MM.1S (cell line): ENCODE measurements around the gene KLHL15.
"Not testable (repeated sequence)": the region's sequence is repeated elsewhere in the genome, so short reads cannot be mapped to it uniquely, and the experiment has no call there.

ENCODE experiments used
- EZH2 ChIP-seq: fragments of 300-600 bp; sonication (generic); optimal IDR thresholded peaks from 2 replicates; pipeline ENCODE3; 2017; ENCODE audit warnings: low read depth, mild to moderate bottlenecking, antibody characterized with exemption, low read length, mixed read lengths
- EZH2phosphoT487 ChIP-seq: fragments of 300-600 bp; sonication (generic); IDR thresholded peaks from 2 replicates; pipeline ENCODE4 v1.6.1; 2018; ENCODE audit warnings: antibody characterized with exemption, low read length
- TF ChIP-seq, protein P1 (sequence below): fragments of 300-600 bp; sonication (generic); IDR thresholded peaks from 2 replicates; pipeline ENCODE4 v1.5.1; 2016; ENCODE audit warnings: antibody characterized with exemption, low read length, mixed read lengths

DNA sequence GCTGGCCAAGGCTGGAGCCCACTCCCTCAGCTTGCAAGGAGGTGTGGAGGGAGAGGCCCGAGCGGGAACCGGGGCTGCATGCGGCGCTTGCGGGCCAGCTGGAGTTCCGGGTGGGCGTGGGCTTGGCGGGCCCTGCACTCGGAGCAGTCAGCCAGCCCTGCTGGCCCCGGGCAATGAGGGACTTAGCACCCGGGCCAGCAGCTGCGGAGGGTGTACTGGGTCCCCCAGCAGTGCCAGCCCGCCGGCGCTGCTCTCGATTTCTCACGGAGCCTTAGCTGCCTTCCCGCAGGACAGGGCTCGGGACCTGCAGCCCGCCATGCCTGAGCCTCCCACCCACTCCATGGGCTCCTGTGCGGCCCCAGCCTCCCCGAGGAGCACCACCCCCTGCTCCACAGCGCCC lies 22.7 kb upstream of the KLHL15 start:
- TF ChIP-seq, protein P1, sequence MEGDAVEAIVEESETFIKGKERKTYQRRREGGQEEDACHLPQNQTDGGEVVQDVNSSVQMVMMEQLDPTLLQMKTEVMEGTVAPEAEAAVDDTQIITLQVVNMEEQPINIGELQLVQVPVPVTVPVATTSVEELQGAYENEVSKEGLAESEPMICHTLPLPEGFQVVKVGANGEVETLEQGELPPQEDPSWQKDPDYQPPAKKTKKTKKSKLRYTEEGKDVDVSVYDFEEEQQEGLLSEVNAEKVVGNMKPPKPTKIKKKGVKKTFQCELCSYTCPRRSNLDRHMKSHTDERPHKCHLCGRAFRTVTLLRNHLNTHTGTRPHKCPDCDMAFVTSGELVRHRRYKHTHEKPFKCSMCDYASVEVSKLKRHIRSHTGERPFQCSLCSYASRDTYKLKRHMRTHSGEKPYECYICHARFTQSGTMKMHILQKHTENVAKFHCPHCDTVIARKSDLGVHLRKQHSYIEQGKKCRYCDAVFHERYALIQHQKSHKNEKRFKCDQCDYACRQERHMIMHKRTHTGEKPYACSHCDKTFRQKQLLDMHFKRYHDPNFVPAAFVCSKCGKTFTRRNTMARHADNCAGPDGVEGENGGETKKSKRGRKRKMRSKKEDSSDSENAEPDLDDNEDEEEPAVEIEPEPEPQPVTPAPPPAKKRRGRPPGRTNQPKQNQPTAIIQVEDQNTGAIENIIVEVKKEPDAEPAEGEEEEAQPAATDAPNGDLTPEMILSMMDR, result not testable (repeated sequence)
- TF ChIP-seq EZH2, EZH2phosphoT487: not testable (repeated sequence)
